Thyroid gland (tissue), 4 donors: Measurements from ENCODE around the gene NTN5.

Experiments used
- POLR2A ChIP-seq, 2 donors: fragments of 450-650 bp; IDR thresholded peaks; one replicate each; pipeline ENCODE4 v1.6.1; 2017; ENCODE audit warnings: antibody characterized with exemption in 2 of 2, mild to moderate bottlenecking in 2 of 2, moderate library complexity in 1 of 2
- TF ChIP-seq, protein P1 (sequence below), 6 experiments: fragments of 200-600 bp in 3 of 6; fragments of 450-650 bp in 3 of 6; sonication (generic) in 3 of 6; IDR thresholded peaks; one replicate each; pipeline ENCODE4 v1.5.1; 2016 to 2019; ENCODE audit warnings: antibody characterized with exemption in 6 of 6, mild to moderate bottlenecking in 2 of 6, inconsistent platforms in 1 of 6, moderate library complexity in 1 of 6

DNA sequence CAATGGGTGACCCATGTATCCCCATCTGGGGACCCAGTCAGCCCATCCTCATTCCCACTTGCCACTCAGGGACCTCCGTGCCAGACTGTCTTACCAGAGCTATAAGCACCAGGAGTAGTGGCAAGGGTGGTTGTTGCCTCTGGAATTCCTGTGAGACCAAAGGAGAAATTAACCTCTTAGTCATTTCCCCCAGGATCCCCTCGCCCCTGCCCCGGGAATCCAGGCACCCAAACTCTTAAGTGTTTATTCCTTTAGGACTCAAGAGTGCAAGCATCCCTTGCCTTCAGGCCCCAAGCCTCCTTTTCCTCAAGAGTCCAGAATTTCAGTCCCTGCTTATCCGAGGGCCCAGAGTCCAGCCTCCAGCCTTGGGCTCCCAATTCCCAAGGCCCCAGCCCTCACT lies 9.2 kb downstream of the NTN5 start:
- TF ChIP-seq, protein P1, sequence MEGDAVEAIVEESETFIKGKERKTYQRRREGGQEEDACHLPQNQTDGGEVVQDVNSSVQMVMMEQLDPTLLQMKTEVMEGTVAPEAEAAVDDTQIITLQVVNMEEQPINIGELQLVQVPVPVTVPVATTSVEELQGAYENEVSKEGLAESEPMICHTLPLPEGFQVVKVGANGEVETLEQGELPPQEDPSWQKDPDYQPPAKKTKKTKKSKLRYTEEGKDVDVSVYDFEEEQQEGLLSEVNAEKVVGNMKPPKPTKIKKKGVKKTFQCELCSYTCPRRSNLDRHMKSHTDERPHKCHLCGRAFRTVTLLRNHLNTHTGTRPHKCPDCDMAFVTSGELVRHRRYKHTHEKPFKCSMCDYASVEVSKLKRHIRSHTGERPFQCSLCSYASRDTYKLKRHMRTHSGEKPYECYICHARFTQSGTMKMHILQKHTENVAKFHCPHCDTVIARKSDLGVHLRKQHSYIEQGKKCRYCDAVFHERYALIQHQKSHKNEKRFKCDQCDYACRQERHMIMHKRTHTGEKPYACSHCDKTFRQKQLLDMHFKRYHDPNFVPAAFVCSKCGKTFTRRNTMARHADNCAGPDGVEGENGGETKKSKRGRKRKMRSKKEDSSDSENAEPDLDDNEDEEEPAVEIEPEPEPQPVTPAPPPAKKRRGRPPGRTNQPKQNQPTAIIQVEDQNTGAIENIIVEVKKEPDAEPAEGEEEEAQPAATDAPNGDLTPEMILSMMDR (IDR thresholded peaks at IDR 0.05), result no peak
- no peak for TF ChIP-seq POLR2A (IDR thresholded peaks at IDR 0.05)
